Stimulated activated naive CD8-positive, alpha-beta T cell treated with anti-CD3 and anti-CD28 coated beads, Interleukin-15, Interleukin-2, amounts not matched to agents 100 ng/mL and 50 ng/mL, for 24 hours (primary cell): ENCODE measurements around the gene CDKAL1.
"Not testable (repeated sequence)": the region's sequence is repeated elsewhere in the genome, so short reads cannot be mapped to it uniquely, and the experiment has no call there.

Source experiments
- H3K27ac Mint-ChIP-seq: one replicate; pipeline ENCODE4 v1.8.0; 2021; ENCODE audit warnings: mild to moderate bottlenecking, mixed read lengths
- H3K27me3 Mint-ChIP-seq: one replicate; pipeline ENCODE4 v1.8.0; 2021; ENCODE audit warnings: mixed read lengths
- H3K36me3 Mint-ChIP-seq: one replicate; pipeline ENCODE4 v1.8.0; 2021; ENCODE audit warnings: low read depth, mixed read lengths
- H3K4me1 Mint-ChIP-seq: one replicate; pipeline ENCODE4 v1.8.0; 2021; ENCODE audit warnings: low read depth, mixed read lengths
- H3K4me3 Mint-ChIP-seq: one replicate; pipeline ENCODE4 v1.8.0; 2021; ENCODE audit warnings: mild to moderate bottlenecking, mixed read lengths
- H3K9me3 Mint-ChIP-seq: one replicate; pipeline ENCODE4 v1.8.0; 2021; ENCODE audit warnings: mixed read lengths

CDKAL1 gene

GRCh38 chr6:20594299-20594853 lies 60.1 kb downstream of the CDKAL1 start:
- H3K36me3 Mint-ChIP-seq, result peaks cover 60% of the 10 kb centered on the region
- peaks cover 13% of the 10 kb centered on the region for H3K9me3 Mint-ChIP-seq
- H3K27me3 Mint-ChIP-seq, H3K4me3 Mint-ChIP-seq, H3K27ac Mint-ChIP-seq, H3K4me1 Mint-ChIP-seq: not testable (repeated sequence)

GRCh38 chr6:20599302-20600051 lies 65.2 kb downstream of the CDKAL1 start:
- no peaks in the 10 kb centered on the region for H3K27me3 Mint-ChIP-seq
- H3K27ac Mint-ChIP-seq, result no peak overlapping the region
- H3K36me3 Mint-ChIP-seq, result peaks cover 37% of the 10 kb centered on the region
- H3K4me1 Mint-ChIP-seq, result peaks cover 5% of the 10 kb centered on the region
- no peak overlapping the region for H3K4me3 Mint-ChIP-seq
- peaks cover 6% of the 10 kb centered on the region for H3K9me3 Mint-ChIP-seq

GRCh38 chr6:20600831-20601230 lies 66.6 kb downstream of the CDKAL1 start:
- no peaks in the 10 kb centered on the region for H3K9me3 Mint-ChIP-seq
- H3K36me3 Mint-ChIP-seq, result peaks cover 26% of the 10 kb centered on the region
- no peak overlapping the region for H3K27ac Mint-ChIP-seq
- peaks cover 5% of the 10 kb centered on the region for H3K4me1 Mint-ChIP-seq
- no peak overlapping the region for H3K4me3 Mint-ChIP-seq
- no peaks in the 10 kb centered on the region for H3K27me3 Mint-ChIP-seq

- H3K27ac Mint-ChIP-seq, result no peak overlapping the region
- H3K9me3 Mint-ChIP-seq, result no peaks in the 10 kb centered on the region
- H3K4me1 Mint-ChIP-seq, result peaks cover 5% of the 10 kb centered on the region
- no peaks in the 10 kb centered on the region for H3K27me3 Mint-ChIP-seq
- H3K4me3 Mint-ChIP-seq, result no peak overlapping the region
- H3K36me3 Mint-ChIP-seq, result peaks cover 41% of the 10 kb centered on the region
Observed at GRCh38 chr6:20604159-20604558, 69.9 kb downstream of the CDKAL1 start.

GRCh38 chr6:20605061-20605460 lies 70.8 kb downstream of the CDKAL1 start:
- H3K36me3 Mint-ChIP-seq, result peaks cover 42% of the 10 kb centered on the region
- no peaks in the 10 kb centered on the region for H3K4me1 Mint-ChIP-seq
- H3K27ac Mint-ChIP-seq, result no peak overlapping the region
- H3K4me3 Mint-ChIP-seq, result no peak overlapping the region
- peaks cover 4% of the 10 kb centered on the region for H3K9me3 Mint-ChIP-seq
- no peaks in the 10 kb centered on the region for H3K27me3 Mint-ChIP-seq

GRCh38 chr6:20605581-20605980 lies 71.3 kb downstream of the CDKAL1 start:
- Mint-ChIP-seq H3K36me3 (peaks cover 47% of the 10 kb centered on the region), H3K27me3 (no peaks in the 10 kb centered on the region), H3K27ac (no peak overlapping the region), H3K9me3 (peaks cover 8% of the 10 kb centered on the region), H3K4me3 (no peak overlapping the region), H3K4me1 (no peaks in the 10 kb centered on the region)

GRCh38 chr6:20606831-20607230 lies 72.6 kb downstream of the CDKAL1 start:
- Mint-ChIP-seq H3K4me1 (no peaks in the 10 kb centered on the region), H3K27me3 (no peaks in the 10 kb centered on the region), H3K9me3 (peaks cover 8% of the 10 kb centered on the region), H3K36me3 (peaks cover 46% of the 10 kb centered on the region), H3K4me3 (no peak overlapping the region), H3K27ac (no peak overlapping the region)

- Mint-ChIP-seq H3K9me3 (peaks cover 8% of the 10 kb centered on the region), H3K4me3 (no peak overlapping the region), H3K27me3 (no peaks in the 10 kb centered on the region), H3K36me3 (peaks cover 43% of the 10 kb centered on the region), H3K4me1 (no peaks in the 10 kb centered on the region), H3K27ac (no peak overlapping the region)
Observed at GRCh38 chr6:20608356-20608755, 74.1 kb downstream of the CDKAL1 start.

- Mint-ChIP-seq H3K27ac (no peak overlapping the region), H3K4me3 (no peak overlapping the region), H3K4me1 (no peaks in the 10 kb centered on the region), H3K9me3 (peaks cover 8% of the 10 kb centered on the region), H3K27me3 (no peaks in the 10 kb centered on the region), H3K36me3 (peaks cover 43% of the 10 kb centered on the region)
Observed at GRCh38 chr6:20608905-20609304, 74.6 kb downstream of the CDKAL1 start.

GRCh38 chr6:20609924-20610323 lies 75.7 kb downstream of the CDKAL1 start:
- not testable (repeated sequence) for H3K4me3 Mint-ChIP-seq, H3K9me3 Mint-ChIP-seq, H3K27me3 Mint-ChIP-seq, H3K27ac Mint-ChIP-seq, H3K4me1 Mint-ChIP-seq
- peaks cover 49% of the 10 kb centered on the region for H3K36me3 Mint-ChIP-seq

GRCh38 chr6:20610636-20611370 lies 76.5 kb downstream of the CDKAL1 start:
- Mint-ChIP-seq H3K27me3 (no peaks in the 10 kb centered on the region), H3K36me3 (peaks cover 49% of the 10 kb centered on the region), H3K27ac (no peak overlapping the region), H3K9me3 (peaks cover 8% of the 10 kb centered on the region), H3K4me3 (no peak overlapping the region), H3K4me1 (no peaks in the 10 kb centered on the region)

GRCh38 chr6:20617537-20617936 lies 83.3 kb downstream of the CDKAL1 start:
- not testable (repeated sequence) for H3K27ac Mint-ChIP-seq, H3K9me3 Mint-ChIP-seq, H3K27me3 Mint-ChIP-seq, H3K4me3 Mint-ChIP-seq
- Mint-ChIP-seq H3K4me1 (peaks cover 18% of the 10 kb centered on the region), H3K36me3 (peaks cover 41% of the 10 kb centered on the region)

GRCh38 chr6:20620043-20620442 lies 85.8 kb downstream of the CDKAL1 start:
- no peaks in the 10 kb centered on the region for H3K27me3 Mint-ChIP-seq
- no peak overlapping the region for H3K4me3 Mint-ChIP-seq
- peaks cover 30% of the 10 kb centered on the region for H3K4me1 Mint-ChIP-seq
- H3K9me3 Mint-ChIP-seq, result peaks cover 3% of the 10 kb centered on the region
- no peak overlapping the region for H3K27ac Mint-ChIP-seq
- H3K36me3 Mint-ChIP-seq, result peaks cover 37% of the 10 kb centered on the region

GRCh38 chr6:20623761-20624160 lies 89.5 kb downstream of the CDKAL1 start:
- Mint-ChIP-seq H3K4me1 (peaks cover 30% of the 10 kb centered on the region), H3K27ac (no peak overlapping the region), H3K9me3 (no peaks in the 10 kb centered on the region), H3K27me3 (no peaks in the 10 kb centered on the region), H3K4me3 (no peak overlapping the region), H3K36me3 (peaks cover 40% of the 10 kb centered on the region)

- H3K4me1 Mint-ChIP-seq, result peaks cover 37% of the 10 kb centered on the region
Observed at GRCh38 chr6:20626165-20626564, 91.9 kb downstream of the CDKAL1 start.

More at GRCh38 chr6:20626165-20626564, 91.9 kb downstream of the CDKAL1 start:
- H3K4me3 Mint-ChIP-seq, result no peak overlapping the region
- H3K27ac Mint-ChIP-seq, result no peak overlapping the region
- H3K27me3 Mint-ChIP-seq, result no peaks in the 10 kb centered on the region
- H3K9me3 Mint-ChIP-seq, result no peaks in the 10 kb centered on the region
- peaks cover 36% of the 10 kb centered on the region for H3K36me3 Mint-ChIP-seq
